ENCODE results near the gene TRAPPC2L. TPM values are rescaled to one million over a fixed set of nuclear protein-coding genes. Genes with fewer than 3 reads are reported as not detected.

The TRAPPC2L gene
- total RNA-seq, 6 experiments from 2014 or later = 58.0 to 75.9 (median 65.6) TPM

- Mint-ChIP-seq H3K36me3 (ENCODE audit: low read depth) (no peaks in the 10 kb centered on the region), H3K27ac (no peak overlapping the region), H3K4me3 (no peak overlapping the region), H3K9me3 (no peaks in the 10 kb centered on the region), H3K4me1 (ENCODE audit: low read depth) (no peaks in the 10 kb centered on the region), H3K27me3 (ENCODE audit: insufficient read depth) (peaks cover 28% of the 10 kb centered on the region)
- TF ChIP-seq CTCF (IDR thresholded peaks at IDR 0.05) = no peak
- no peak for DNase-seq
Measured at GRCh38 chr16:88867581-88868246, 10.8 kb downstream of the TRAPPC2L start.

GRCh38 chr16:88868974-88869672 lies 12.2 kb downstream of the TRAPPC2L start:
- Mint-ChIP-seq H3K27me3 (ENCODE audit: insufficient read depth) (peaks cover 30% of the 10 kb centered on the region), H3K4me3 (no peak overlapping the region), H3K27ac (no peak overlapping the region), H3K9me3 (no peaks in the 10 kb centered on the region), H3K4me1 (ENCODE audit: low read depth) (no peaks in the 10 kb centered on the region), H3K36me3 (ENCODE audit: low read depth) (no peaks in the 10 kb centered on the region)
- TF ChIP-seq CTCF (IDR thresholded peaks at IDR 0.05) = no peak
- DNase-seq = no peak

- H3K27ac Mint-ChIP-seq = no peak overlapping the region
- no peak for TF ChIP-seq CTCF (IDR thresholded peaks at IDR 0.05)
- H3K4me3 Mint-ChIP-seq = no peak overlapping the region
- H3K36me3 Mint-ChIP-seq (ENCODE audit: low read depth) = no peaks in the 10 kb centered on the region
- DNase-seq = no peak
- H3K27me3 Mint-ChIP-seq (ENCODE audit: insufficient read depth) = peaks cover 31% of the 10 kb centered on the region
- no peaks in the 10 kb centered on the region for H3K4me1 Mint-ChIP-seq (ENCODE audit: low read depth)
- H3K9me3 Mint-ChIP-seq = no peaks in the 10 kb centered on the region
Measured at GRCh38 chr16:88869673-88869980, 12.7 kb downstream of the TRAPPC2L start.

- Mint-ChIP-seq H3K27me3 (ENCODE audit: insufficient read depth) (peaks cover 32% of the 10 kb centered on the region), H3K36me3 (ENCODE audit: low read depth) (no peaks in the 10 kb centered on the region), H3K4me1 (ENCODE audit: low read depth) (no peaks in the 10 kb centered on the region), H3K9me3 (no peaks in the 10 kb centered on the region), H3K4me3 (no peak overlapping the region; the same call in 1 of the 2 replicates), H3K27ac (no peak overlapping the region)
- no peak for TF ChIP-seq CTCF (IDR thresholded peaks at IDR 0.05)
- DNase-seq = no peak
Measured at GRCh38 chr16:88870608-88871348, 13.9 kb downstream of the TRAPPC2L start.

GRCh38 chr16:88871349-88871702 lies 14.4 kb downstream of the TRAPPC2L start:
- H3K4me3 Mint-ChIP-seq = no peak overlapping the region; the same call in 1 of the 2 replicates
- no peaks in the 10 kb centered on the region for H3K4me1 Mint-ChIP-seq (ENCODE audit: low read depth)
- H3K27ac Mint-ChIP-seq = no peak overlapping the region
- no peak for DNase-seq
- no peaks in the 10 kb centered on the region for H3K9me3 Mint-ChIP-seq
- no peaks in the 10 kb centered on the region for H3K36me3 Mint-ChIP-seq (ENCODE audit: low read depth)
- H3K27me3 Mint-ChIP-seq (ENCODE audit: insufficient read depth) = peaks cover 32% of the 10 kb centered on the region
- TF ChIP-seq CTCF (IDR thresholded peaks at IDR 0.05) = no peak
